C4-2B (cell line): Measurements from ENCODE around the gene COTL1.

Experiments used
- ZFX ChIP-seq: fragments of 450-650 bp; IDR thresholded peaks from 2 replicates; pipeline ENCODE4 v1.6.1; 2017
- TF ChIP-seq, protein P1 (sequence below): fragments of 450-650 bp; conservative IDR thresholded peaks from 2 replicates; pipeline ENCODE4 v1.5.1; 2017; ENCODE audit warnings: mild to moderate bottlenecking

DNA sequence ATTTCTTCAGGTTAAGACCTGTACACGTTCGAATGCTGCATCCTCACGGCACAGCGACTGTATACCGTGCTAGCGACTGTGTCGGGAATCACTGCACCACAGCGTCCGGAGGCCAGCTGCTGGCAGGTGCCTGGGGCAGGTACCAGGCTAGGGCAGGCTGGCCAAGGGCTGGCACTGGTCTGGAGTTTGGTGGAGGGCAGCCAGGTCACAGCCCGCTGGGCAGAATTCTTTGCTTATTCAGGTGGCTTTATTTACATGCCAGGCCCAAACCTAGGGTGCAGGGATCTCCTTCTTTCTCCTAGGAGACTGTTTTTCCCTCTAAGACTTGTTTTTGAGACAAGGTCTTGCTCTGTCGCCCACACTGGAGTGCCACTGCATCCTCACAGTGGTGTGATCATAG lies 37.9 kb downstream of the COTL1 start:
- TF ChIP-seq, protein P1, sequence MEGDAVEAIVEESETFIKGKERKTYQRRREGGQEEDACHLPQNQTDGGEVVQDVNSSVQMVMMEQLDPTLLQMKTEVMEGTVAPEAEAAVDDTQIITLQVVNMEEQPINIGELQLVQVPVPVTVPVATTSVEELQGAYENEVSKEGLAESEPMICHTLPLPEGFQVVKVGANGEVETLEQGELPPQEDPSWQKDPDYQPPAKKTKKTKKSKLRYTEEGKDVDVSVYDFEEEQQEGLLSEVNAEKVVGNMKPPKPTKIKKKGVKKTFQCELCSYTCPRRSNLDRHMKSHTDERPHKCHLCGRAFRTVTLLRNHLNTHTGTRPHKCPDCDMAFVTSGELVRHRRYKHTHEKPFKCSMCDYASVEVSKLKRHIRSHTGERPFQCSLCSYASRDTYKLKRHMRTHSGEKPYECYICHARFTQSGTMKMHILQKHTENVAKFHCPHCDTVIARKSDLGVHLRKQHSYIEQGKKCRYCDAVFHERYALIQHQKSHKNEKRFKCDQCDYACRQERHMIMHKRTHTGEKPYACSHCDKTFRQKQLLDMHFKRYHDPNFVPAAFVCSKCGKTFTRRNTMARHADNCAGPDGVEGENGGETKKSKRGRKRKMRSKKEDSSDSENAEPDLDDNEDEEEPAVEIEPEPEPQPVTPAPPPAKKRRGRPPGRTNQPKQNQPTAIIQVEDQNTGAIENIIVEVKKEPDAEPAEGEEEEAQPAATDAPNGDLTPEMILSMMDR, result no peak
- TF ChIP-seq ZFX, result no peak
